ENCODE results near the gene SPTBN5.

Gene SPTBN5

GRCh38 chr15:41893422-41894250, at the start of gene SPTBN5:
Gene SPTBN5, minus strand, starts transcription at chr15:41894053. Its CDS starts 556 bp downstream, at chr15:41893497.
- no peak for DNase-seq

GRCh38 chr15:41942886-41943285, 49.0 kb upstream of the SPTBN5 start:
- no peak for DNase-seq

DNA sequence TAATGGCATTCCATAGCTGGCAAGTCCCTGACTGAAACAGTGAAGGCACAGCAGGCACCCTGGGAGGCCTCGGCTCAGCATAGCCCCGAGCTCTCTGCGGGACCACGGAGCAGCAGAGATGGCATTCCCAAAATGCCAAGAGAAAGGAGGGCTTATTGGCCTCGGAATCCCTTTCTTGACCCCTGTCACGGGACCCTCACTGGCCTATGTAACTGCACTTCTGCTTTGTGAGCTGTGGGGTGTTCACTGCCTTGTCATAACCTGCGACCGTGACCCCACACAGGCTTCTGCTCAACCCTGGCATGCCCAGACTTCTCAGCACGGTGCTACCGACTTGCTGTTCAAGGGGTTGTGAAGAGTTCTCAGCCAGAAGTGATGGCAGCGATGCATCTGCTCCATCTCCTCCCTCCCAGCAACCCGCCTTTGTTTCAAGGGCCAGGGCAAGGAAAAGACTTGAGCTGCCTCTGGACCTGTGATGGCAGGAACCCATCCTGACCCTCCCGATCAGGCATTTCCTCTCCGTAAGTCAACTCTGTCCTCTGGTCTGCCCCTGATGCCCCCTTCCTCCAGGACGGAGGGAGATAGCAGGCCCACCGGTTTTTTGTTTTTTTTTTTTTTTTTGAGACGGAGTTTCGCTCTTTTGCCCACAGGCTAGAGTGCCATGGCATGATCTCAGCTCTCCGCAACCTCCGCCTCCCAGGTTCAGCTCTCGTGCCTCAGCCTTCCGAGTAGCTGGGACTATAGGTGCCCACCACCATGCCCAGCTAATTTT, 48.0 kb upstream of the SPTBN5 start:
- no peak for DNase-seq

- peak; percentile 69 for DNase-seq
These were observed 46.6 kb upstream of the SPTBN5 start for GRCh38 chr15:41940441-41940857.

GRCh38 chr15:41939986-41940385, 46.1 kb upstream of the SPTBN5 start:
- no peak for DNase-seq

DNA sequence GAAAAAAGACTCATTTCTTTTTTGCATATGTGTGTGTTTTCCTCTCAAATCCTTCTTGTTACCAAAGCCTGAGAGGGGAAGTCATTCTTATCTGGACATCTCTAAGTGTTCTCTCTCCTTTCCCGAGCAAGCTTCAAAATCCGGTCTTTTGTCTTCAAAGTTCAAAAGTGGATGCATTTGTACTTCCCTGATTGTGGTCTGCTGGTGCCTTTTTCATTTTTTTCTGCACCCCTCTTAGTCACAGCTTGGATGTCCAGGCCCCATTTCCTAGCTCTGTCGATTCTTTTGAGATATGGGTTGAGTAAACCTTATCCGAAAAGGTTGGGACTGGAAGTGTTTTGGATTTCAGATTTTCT, 43.7 kb upstream of the SPTBN5 start:
- no peak for DNase-seq

- no peak for DNase-seq
These were observed 43.1 kb upstream of the SPTBN5 start for GRCh38 chr15:41936649-41937567.

GRCh38 chr15:41936155-41936554, 42.3 kb upstream of the SPTBN5 start:
- no peak for DNase-seq

DNA sequence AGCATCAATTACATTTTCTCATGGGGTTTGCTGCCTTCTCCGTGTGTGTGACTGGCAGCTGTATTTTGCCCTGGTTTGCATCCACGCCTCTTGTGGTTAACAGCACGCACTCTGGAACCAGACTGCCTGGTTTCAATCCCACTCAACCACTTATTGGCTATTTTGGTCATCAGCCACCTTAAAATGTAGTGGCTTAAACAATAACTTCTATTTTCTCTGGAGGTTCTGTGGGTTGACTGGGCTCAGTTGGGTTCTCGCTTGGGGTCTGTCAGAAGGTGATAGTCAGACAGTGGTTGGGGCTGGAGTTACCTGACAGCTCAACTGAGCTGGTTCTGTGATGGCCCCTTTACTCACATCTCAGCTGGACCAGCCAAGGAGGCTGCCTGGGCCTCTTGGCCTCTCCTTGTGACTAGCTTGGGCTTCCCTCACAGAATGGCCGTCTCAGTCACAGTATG, 41.7 kb upstream of the SPTBN5 start:
- DNase-seq = no peak

DNA sequence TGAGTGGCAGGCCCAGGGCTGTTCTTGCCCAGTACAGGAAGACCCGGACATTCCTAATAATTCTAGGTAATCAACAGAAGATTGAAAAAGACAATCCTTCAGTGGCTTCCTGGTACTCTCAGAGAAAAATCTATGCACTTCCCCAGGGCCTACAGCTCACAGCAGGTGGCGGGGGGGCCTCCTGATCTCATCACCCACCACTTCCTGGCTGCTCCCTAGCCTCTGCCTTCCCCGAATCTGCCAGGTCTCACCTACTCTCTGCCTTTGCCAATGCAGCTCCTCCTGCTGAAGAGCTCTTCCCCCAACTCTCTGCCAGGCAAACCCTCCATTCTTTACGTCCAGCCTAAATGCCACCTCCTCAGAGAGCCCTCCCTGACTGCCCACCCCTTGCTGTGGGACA, 41.0 kb upstream of the SPTBN5 start:
- no peak for DNase-seq

DNA sequence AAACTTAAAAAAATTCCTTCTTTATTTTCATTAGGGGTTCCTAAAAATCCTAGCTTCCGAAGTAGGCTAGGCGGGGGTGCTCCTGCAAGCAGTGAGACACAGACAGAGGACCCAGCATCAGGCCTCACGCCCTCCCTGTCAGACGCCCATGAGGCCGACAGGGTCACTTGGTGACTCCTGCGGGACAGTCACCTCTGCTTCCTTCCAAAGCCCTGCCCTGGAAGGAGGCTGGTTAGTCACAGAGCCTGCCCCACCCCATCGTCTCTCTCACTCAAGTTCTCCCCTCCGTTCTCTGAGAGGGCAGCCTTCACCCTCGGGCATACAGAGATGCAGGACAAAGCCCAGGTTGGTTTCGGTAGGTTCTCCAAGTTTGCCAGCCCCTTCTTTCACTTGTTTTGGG, 39.9 kb upstream of the SPTBN5 start:
- no peak for DNase-seq

DNA sequence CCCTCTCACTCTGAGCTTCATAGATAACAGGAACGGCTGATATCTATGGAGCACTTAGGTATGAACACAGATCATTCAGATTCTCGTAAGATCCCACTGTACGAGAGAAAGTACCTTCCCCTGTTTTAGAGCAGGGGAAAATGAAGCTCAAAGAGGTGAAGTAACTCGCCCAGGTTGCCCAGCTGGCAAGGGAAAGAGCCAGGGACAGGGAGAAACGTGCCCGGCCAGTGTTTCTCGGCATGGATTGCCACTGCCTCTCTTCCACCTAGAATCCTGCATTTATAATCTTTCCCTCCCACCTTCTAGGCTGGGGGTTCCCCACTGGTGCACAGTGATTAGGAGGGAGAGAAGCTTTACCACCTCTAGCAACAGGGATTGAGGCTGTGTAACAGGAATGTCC, 39.5 kb upstream of the SPTBN5 start:
- no peak for DNase-seq

DNA sequence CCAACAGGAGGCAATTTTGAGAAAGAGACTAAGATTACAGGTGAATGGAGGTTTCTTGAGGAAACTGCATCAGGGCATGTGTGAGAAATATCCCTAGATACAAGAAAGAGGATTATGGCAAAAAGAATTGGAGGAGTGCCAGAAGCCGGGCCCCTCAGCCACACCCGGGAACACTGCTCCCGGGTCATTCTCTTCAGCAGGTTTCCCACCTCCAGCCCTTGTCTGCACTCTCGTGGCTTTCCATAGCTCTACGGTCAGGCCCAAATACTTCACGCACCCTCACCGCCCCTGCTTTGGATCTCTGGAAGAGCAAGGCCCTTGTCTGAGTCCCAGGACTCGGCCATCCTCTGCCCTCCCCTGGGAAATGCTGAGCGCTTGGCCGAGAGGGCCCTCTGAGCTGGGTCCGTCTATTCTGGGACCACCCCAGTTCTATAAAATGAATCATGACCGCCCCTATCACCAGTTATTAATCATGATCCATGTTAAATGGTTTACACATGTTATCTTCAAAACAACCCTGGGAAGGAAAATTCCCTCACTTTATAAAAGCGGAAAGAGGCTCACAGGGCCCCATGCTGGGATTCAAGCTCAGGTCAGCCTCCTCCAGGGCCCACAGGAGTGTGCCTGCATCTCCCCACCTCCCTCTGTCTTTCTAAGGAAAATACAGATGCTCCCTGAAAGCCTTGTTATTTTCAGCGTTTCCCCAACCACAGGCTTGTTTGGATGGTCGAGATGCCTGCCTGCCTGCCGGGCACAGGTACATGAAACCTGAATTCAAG, 38.8 kb upstream of the SPTBN5 start:
- DNase-seq = no peak

DNA sequence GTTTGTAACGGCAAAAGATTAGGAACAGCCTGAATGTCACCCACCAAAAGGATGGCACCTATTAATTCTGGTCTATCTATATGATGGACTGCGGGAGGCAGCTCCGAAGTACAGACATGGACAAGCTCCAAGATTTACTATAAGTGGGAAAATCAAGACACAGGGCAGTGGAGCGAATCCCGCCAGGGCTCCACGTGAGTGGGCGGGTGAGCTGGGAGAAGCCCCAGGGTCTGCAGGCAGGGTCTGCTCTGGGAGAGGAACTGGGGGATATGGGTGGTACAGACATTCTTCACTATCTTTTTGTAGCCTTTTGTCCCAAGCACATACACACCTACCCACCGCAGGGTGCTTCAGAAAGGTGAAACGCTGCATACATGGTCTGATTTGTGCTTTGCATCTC, 38.2 kb upstream of the SPTBN5 start:
- no peak for DNase-seq

GRCh38 chr15:41930867-41931222, 37.0 kb upstream of the SPTBN5 start:
- DNase-seq = no peak

- peak; percentile 63 for DNase-seq
These were observed 36.5 kb upstream of the SPTBN5 start for GRCh38 chr15:41930221-41930866.

DNA sequence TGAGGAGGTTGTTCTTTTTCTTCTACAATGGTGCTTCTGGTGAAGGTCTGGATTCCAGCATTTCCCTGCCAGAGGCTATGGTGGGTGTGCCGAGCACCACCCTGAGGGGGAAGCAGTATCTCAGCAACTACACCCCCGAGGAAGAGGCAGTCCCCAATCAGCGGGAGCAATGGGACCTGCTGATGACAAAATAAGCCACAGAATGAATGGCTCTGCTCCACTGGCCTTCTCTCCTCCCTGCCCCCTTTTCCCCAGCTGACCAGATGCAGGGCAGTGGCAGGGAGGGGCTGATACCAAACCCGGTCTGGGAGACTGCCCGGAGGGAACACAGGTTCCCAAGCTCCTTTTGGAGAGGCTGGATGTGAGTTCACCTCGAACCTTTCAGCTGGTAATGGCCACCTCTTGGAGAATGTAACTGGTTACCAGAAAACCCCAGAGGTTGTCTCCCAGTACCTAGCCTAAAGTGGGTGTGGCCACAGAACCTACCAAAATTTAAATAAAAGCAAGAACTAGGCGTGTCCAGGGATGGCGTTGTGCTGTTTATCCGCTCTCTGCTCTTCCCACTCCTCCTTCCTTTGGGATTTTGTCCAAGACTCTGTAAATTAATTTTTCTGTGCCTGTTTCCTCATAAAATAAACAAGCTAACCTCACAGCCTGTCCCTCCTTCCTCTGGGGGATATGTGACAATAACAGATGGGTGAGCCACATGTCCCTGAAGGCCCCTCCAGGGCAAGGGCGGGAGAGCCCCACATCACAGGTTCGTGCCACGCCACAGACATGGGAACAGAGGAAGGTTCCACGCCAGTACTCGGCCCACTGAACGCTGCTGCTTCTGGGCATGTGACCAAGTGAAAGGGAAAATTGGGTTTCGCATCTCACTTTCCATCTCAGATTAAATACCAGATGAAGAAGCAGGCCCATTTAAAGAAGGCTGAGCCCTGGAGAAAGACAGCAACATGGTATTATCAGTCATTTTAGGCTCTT, 35.1 kb upstream of the SPTBN5 start:
- DNase-seq = no peak

GRCh38 chr15:41928100-41928499, 34.2 kb upstream of the SPTBN5 start:
- DNase-seq = no peak

- no peak for DNase-seq
These were observed 33.7 kb upstream of the SPTBN5 start for GRCh38 chr15:41927536-41927935.

Measured in right hindlimb (tissue), 1 donor.